Measurements from ENCODE around the gene OGFOD2.

DNA sequence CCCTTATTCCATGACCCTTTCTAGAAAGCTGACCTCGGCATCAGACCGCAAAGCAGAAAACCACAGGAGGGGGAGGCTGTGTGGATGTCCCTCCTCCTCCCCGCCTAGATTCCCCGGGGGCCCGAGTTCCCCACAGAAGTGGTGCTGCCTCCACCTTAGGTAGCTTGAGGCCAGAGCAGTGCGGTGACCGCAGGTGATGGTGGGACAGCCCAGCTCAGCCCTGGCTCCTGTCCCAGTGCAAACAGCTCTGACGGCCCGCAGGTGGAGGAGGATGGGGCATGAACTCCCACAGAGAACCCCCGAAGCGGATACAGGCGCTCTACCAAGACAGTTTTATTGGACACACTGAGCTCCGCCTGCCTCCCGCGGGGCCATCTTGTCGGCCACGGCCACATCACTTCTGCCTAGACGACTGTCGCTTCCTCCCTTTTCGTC lies 25.0 kb downstream of the OGFOD2 start:
- no peak for TF ChIP-seq POLR2A (IDR thresholded peaks at IDR 0.05)
- TF ChIP-seq, protein P1, sequence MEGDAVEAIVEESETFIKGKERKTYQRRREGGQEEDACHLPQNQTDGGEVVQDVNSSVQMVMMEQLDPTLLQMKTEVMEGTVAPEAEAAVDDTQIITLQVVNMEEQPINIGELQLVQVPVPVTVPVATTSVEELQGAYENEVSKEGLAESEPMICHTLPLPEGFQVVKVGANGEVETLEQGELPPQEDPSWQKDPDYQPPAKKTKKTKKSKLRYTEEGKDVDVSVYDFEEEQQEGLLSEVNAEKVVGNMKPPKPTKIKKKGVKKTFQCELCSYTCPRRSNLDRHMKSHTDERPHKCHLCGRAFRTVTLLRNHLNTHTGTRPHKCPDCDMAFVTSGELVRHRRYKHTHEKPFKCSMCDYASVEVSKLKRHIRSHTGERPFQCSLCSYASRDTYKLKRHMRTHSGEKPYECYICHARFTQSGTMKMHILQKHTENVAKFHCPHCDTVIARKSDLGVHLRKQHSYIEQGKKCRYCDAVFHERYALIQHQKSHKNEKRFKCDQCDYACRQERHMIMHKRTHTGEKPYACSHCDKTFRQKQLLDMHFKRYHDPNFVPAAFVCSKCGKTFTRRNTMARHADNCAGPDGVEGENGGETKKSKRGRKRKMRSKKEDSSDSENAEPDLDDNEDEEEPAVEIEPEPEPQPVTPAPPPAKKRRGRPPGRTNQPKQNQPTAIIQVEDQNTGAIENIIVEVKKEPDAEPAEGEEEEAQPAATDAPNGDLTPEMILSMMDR (IDR thresholded peaks at IDR 0.05), result no peak
